GF-D8 (cell line): ENCODE results near the gene UBA3.

Source experiments
- DNase-seq: peaks from one replicate; lab custom pipeline; 2025; lab: John Stamatoyannopoulos, UW

The UBA3 gene

GRCh38 chr3:69066121-69066520 lies 14.0 kb downstream of the UBA3 start:
- no peak for DNase-seq

DNA sequence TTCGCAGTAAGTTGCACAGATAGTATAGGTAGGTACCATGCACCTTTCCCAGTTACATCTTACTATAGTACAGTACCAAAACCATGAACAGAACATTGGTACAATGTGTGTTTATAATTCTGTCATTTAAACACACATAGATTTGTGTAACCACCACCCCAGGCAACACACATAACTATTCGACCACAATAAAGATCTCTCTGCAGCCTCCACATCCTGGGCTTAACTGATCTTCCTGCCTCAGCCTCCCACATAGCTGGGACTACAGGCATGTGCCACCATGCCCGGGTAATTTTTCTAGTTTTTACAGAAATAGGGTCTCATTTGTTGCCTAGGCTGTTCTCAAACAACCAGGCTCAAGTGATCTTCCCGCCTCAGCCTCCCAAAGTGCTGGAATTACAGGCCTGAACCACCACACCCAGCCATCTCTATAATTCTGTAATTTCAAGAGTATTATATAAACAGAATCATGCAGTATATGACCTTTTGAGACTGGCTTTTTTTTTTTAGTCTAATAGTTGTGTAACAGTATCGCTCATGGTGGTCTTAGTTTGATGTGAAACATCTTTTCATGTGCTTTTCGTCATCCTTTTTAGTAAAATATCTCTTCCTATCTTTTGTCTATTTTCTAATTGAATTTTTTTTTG lies 14.7 kb downstream of the UBA3 start:
- DNase-seq: no peak

DNA sequence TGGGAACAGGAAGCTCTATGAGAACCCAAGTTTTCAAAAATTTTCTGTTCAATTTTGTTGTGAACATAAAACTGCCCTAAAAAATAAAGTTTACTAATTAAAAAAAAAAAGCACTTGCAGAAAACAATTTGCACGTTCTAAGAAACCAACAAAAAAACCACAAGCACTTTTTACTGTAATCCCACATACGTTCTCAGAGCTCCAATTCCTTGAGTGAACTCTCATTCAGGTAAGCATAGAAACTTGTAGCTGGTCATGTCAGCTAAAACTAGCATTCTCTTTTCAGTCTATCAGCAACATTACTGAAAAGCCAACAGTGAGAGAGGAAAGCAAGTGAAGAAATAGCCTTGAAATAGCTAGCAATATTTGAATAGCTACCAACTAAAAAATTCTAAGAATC lies 16.5 kb downstream of the UBA3 start:
- DNase-seq: no peak

GRCh38 chr3:69059688-69060087 lies 20.5 kb downstream of the UBA3 start:
- DNase-seq: no peak

DNA sequence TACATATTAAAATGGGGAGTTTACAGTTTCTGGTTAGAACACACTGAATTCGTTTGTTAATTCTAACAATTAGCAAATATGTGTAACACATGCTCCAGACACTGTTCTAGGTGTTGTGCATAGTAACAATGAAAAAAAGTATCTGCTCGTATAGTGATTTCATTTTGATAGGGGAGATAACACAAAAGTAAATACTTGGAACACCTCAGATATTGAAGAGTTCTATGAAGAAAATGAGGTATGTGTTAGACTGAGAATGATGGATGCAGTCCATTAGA lies 21.3 kb downstream of the UBA3 start:
- DNase-seq: no peak

GRCh38 chr3:69058180-69058946 lies 21.8 kb downstream of the UBA3 start:
- DNase-seq: peak; percentile 69

DNA sequence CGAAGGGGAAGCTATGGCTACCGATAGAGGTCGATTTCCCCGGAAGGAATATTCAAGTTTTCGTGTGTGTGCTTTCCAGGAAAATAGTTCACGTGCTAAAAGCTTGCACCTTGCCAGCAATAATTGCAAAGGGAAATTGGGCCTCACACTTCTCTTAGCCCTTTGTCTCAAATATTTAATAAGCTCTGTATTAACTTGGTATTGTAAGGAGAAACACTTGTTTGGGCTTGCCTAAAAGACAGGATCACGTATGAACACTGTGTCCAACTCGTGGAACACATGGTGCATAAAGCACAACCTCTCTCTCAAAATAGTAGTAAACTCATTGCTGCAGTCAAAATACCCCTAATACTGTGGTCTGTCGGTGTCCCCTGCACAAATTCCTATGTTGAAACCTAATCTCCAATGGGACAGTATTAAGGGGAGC lies 27.7 kb downstream of the UBA3 start:
- DNase-seq: no peak

DNA sequence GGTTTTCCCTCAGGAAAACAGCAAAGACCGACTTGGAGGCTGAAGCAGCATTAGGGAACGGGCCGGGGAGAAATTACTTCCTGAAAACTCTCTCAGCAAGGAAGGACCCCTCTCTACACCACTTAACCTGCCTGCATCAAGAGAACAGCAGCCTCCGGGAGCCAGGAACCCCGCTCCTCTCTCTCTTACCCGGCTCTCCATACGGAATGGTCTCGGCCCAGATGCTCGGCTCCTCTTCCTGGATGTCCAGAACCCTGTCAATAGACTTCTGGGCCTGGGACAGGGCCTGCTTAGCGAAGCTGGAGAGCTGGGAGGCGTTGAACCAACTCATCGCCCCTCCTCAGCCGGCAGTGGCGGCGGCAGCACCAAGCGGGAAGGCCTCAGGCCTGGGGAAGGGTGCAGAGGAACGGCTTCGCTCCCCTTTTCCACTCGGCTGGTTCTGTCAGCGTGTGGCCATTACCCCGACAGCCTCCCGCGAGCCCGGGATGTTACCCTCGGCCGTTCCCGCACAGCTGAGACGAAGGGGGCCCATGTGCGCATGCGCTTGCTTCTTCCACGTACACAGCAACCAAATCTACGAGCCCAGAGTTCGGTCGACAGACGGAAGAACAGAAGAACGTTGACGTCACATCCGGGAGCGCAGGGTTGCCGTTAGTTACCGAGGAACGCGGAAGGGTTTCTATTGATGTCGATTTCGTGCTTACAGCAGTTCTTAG lies 28.3 kb downstream of the UBA3 start, which contains the start of gene TMF1:
TSS of gene TMF1 (minus strand) at position 578 of the 716 bp plus-strand sequence. CDS start at position 331, 247 bp downstream.
- no peak for DNase-seq

DNA sequence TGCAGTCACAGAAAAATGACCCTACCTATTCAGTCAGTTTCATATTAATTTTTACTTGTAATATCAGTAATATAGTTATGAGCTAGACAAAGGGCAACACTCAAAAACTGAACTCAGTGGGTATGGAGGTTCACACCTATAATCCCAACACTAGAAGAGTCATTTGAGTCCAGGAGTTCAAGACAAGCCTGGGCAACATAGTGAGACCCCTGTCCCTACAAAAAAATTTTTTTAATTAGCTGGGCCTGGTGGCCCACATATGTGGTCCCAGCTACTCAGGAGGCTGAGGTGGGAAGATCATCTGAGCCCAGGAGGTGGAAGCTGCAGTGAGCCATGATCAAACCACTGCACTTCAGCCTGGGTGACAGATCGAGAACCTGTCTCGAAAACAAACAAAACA lies 31.2 kb downstream of the UBA3 start:
- no peak for DNase-seq

DNA sequence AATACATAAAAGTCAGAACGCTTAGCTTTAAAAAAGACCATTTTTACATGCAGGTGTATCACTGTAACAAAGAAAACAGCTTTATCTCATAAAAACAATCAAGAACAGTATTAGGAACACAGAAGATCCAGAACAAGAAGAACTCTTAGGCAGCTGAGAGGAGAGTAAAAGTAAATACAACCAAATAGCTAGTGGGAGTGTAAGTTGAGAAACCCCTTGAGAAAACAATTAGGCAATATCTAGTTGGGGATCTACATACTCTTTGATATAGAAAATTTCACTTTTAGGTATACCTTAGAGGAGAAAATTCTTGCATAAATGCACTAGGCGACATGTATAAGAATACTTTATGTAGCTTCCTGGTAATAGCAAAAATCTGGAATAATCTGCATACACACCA lies 35.6 kb downstream of the UBA3 start:
- DNase-seq: no peak

- DNase-seq: no peak
Measured at GRCh38 chr3:69033470-69033869, 46.7 kb downstream of the UBA3 start.

GRCh38 chr3:69032737-69033136 lies 47.4 kb downstream of the UBA3 start:
- DNase-seq: no peak

- no peak for DNase-seq
Measured at GRCh38 chr3:69032142-69032541, 48.0 kb downstream of the UBA3 start.

DNA sequence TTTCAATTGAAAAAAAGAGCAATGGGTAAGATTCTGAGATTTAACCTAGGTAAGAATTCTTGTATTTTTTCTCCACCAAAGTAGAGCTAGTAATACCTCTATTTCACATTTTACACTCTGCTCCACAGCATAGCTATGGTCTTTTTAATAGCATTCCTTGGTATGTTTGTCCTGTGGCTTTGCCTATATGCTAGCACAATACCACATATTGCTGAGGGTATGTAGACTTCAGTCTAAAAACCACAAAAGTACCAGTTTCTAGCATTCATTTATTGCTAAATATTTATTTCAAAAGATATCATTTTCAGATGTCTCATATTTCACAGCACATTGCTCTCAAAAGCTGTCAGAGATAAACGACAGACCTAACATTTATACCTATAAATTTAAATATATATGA lies 48.5 kb downstream of the UBA3 start:
- DNase-seq: no peak

- no peak for DNase-seq
Measured at GRCh38 chr3:69020857-69021256, 59.3 kb downstream of the UBA3 start.

DNA sequence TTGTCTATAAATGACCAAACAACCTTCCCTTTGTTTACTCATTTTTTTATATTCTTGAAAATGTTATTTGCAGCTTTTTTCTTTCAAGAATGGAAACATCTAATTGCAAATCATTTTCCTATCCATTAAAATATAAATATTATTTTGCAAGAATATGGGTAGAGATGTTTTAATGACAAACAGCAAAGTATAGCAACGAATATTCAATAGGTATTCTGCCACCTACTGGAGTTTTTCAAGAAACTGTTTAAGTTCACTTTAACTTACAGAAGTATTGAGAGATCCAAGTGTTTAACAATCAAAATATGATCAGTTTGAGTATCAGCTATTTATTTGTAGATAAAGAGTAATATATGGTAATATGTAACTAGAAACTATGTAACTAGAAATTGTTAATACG lies 59.7 kb downstream of the UBA3 start:
- no peak for DNase-seq

DNA sequence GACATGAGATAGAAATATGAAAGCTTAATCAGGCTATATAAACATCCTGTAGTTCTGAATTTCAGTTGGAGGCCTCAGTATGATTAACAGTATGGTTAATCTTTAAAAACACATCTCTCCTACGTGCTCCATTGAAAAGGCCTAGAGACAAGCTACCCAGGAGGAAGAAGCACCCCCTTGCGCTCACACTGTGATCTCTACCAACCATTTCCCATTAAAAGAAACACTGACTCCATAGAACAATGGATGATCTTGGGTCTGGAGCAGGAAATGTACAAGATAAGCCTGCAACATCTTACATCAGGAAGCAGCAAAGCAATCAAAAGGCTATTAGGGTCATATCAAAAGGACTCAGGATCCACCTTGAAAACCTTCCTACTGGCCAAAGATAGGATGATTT lies 63.3 kb downstream of the UBA3 start:
- DNase-seq: no peak

DNA sequence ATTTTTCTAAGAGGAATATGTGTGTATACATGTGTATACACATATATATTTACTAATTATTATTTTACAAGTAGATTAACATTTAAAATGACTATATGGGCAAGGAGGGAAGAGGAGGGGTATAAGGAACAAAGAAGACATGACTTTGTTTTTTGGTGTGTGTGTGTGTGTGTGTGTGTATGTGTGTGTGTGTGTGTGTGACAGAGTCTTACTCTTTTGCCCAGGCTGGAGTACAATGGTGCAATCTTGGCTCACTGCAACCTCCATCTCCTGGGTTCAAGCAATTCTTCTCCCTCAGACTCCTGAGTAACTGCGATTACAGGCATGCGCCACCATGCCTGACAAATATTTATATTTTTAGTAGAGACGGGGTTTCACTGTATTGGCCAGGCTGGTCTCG lies 64.1 kb downstream of the UBA3 start:
- DNase-seq: no peak

DNA sequence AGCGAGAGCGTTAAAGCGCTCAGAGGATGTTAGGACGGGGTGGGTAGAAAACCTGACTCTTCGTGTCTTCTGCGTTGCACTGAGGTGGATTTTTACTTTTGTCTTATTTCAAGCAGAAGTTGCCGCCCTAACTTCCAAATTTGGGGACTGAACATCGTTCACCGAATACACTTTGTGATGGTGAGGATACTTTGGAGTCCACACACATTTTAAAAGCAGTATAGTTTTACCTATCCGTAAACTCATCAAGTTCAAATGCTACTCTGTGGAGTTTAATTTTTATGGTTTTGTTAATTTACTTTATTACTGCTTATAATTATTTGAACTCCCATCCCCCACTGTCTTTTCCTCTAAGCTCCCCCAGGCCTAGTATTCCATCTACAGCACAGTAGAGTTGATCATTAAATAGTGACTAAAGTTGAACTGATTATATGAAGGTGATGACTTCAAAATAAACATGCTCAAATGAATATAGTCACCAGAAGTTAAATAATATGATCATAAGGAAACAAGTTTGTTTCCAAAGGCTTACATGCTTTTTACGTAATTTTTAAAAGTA lies 66.1 kb downstream of the UBA3 start:
- no peak for DNase-seq

DNA sequence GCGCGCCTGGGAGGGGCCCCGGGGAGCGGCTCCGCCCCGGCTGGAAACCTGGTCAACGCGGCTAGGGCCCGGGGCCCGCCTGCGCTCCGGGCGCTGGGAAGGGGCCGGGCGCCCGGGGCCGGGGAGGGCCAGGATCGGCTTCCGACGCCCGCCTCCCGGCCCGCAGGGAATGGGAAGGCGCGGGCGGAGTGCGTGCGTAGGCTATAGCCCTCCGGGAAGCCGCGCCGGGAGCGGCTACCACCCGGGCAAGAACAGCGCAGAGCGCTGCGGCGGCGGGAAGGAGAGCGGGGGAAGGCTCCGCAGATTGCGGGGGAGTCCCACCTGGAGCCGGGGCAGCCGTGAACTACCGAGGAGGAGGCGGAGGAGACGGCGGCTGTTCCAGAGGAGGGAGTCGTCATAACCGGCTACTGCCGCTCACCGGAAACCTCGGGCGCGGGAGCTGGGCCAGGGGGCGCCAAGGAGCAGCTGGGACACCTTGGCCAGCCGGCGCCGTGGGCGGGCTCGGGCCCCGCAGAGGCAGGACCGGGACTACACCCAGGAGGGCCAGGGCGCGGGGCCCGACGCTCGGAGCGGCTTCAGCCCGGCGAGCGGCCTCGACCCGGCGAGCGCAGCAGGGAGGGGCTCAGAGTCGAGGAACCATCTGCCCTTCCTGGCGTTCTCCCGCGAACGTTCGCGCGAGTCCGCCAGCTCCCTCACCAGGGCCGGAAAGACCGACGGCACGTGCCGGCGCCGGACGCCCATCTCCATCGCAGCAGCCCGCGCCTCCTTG lies 66.7 kb downstream of the UBA3 start, which contains the start of gene EOGT:
TSS of gene EOGT (minus strand) at position 432 of the 769 bp plus-strand sequence. CDS start 3,838 bp downstream, outside the sequence.
- DNase-seq: peak; percentile 65

- no peak for DNase-seq
Measured at GRCh38 chr3:69012800-69013252, 67.3 kb downstream of the UBA3 start.
